Fibroblast of lung (primary cell): ENCODE results near the gene TMEM74B.

Experiments
- EZH2 ChIP-seq: IDR thresholded peaks from 2 replicates; pipeline ENCODE4 v1.5.1; 2012; ENCODE audit warnings: low read length, control low read depth, mild to moderate bottlenecking; ENCODE audit errors: missing control alignments
- TF ChIP-seq, protein P1 (sequence below), 2 donors: IDR thresholded peaks in 1 of 2; conservative IDR thresholded peaks in 1 of 2; 1 replicate in 1 of 2; 2 replicates in 1 of 2; pipeline ENCODE4 v1.5.1; 2011 to 2012; ENCODE audit warnings: low read length in 2 of 2, control low read depth in 1 of 2, inconsistent platforms in 1 of 2, low read depth in 1 of 2, mild to moderate bottlenecking in 1 of 2

DNA sequence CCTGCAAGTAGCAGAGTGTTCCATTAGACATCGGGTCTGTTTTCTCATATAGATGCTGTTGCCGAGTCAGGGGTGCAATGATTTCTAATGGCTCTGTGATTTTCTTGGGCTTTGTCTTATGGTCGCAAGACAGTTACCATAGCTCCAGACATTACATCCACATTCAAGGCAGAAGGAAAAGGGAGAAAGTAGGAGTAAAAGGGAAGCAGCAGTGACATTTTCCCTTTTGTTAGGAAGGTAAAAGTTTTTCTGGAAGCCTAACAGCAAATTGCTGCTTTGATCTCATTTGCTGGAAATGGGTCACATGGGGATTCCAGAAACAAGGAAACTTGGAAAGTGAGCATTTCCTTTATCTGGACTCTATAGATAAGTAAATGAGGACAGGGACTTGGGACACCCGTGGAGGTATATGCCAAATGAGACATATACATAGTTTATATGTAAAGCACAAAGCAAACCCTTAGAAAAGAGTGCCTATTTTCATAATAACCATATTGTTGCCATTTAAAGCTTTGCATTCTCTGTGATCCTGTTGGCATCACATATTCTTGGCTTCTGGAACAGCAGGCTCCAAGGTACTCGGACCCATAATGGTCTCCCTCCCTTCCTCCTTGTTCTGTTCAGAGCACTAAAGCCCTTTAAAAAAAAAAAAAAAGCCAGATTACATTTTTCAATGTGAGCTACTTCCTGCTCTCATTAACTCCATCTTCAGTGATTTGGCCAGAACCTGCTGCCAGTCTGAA lies 18.2 kb upstream of the TMEM74B start, which contains the start of gene C20orf202:
- TF ChIP-seq, protein P1, sequence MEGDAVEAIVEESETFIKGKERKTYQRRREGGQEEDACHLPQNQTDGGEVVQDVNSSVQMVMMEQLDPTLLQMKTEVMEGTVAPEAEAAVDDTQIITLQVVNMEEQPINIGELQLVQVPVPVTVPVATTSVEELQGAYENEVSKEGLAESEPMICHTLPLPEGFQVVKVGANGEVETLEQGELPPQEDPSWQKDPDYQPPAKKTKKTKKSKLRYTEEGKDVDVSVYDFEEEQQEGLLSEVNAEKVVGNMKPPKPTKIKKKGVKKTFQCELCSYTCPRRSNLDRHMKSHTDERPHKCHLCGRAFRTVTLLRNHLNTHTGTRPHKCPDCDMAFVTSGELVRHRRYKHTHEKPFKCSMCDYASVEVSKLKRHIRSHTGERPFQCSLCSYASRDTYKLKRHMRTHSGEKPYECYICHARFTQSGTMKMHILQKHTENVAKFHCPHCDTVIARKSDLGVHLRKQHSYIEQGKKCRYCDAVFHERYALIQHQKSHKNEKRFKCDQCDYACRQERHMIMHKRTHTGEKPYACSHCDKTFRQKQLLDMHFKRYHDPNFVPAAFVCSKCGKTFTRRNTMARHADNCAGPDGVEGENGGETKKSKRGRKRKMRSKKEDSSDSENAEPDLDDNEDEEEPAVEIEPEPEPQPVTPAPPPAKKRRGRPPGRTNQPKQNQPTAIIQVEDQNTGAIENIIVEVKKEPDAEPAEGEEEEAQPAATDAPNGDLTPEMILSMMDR (conservative IDR thresholded peaks at IDR 0.05 in 1 of 2, IDR thresholded peaks at IDR 0.05 in 1 of 2; ENCODE audit: low read depth in 1 of 2, low read length in 2 of 2): no peak
- no peak for TF ChIP-seq EZH2
